Stimulated activated CD4-positive, alpha-beta T cell treated with anti-CD3 and anti-CD28 coated beads, Interleukin-2, amount 100 ng/mL, for 48 hours (primary cell): ENCODE results near the gene FNBP1.
A peak's percentile ranks its signal among the peaks of the same experiment; 100 is the strongest.

Source experiments
- DNase-seq, 2 donors: peaks; one replicate each; pipeline ENCODE4 v3.0.0-alpha.2; 2020

The FNBP1 gene

GRCh38 chr9:129850821-129851550 lies 192.0 kb downstream of the FNBP1 start:
- no peak for DNase-seq

GRCh38 chr9:129849901-129850300 lies 193.1 kb downstream of the FNBP1 start:
- DNase-seq, result no peak

GRCh38 chr9:129848712-129849441 lies 194.1 kb downstream of the FNBP1 start:
- no peak for DNase-seq

- no peak for DNase-seq
These were observed 197.6 kb downstream of the FNBP1 start for GRCh38 chr9:129845373-129845772.

- no peak for DNase-seq
These were observed 201.9 kb downstream of the FNBP1 start for GRCh38 chr9:129841071-129841470.

- DNase-seq, result no peak
These were observed 203.0 kb downstream of the FNBP1 start for GRCh38 chr9:129840034-129840433.

GRCh38 chr9:129839324-129840023 lies 203.5 kb downstream of the FNBP1 start:
- DNase-seq, result no peak

- peak in 1 of 2 donors; percentile 32 for DNase-seq
These were observed 204.2 kb downstream of the FNBP1 start for GRCh38 chr9:129838707-129839259.
